Mucosa of rectum (tissue), 2 donors: ENCODE measurements around the gene SIRPA.

ENCODE experiments used
- H3K27ac ChIP-seq, 2 donors: one replicate each; pipeline ENCODE4 v1.7.0; 2013; ENCODE audit warnings: inconsistent platforms in 2 of 2, low read depth in 2 of 2, low read length in 2 of 2
- H3K27me3 ChIP-seq, 2 donors: one replicate each; pipeline ENCODE4 v1.7.0; 2013; ENCODE audit warnings: low read length in 2 of 2; ENCODE audit not compliant: control insufficient read depth in 2 of 2, insufficient read depth in 2 of 2
- H3K36me3 ChIP-seq, 2 donors: one replicate each; pipeline ENCODE4 v1.7.0; 2013; ENCODE audit warnings: low read length in 2 of 2; ENCODE audit not compliant: control insufficient read depth in 2 of 2, insufficient read depth in 2 of 2
- H3K4me1 ChIP-seq, 2 donors: one replicate each; pipeline ENCODE4 v1.7.0; 2013; ENCODE audit warnings: low read length in 2 of 2, mild to moderate bottlenecking in 1 of 2; ENCODE audit not compliant: control insufficient read depth in 2 of 2, insufficient read depth in 2 of 2
- H3K4me3 ChIP-seq, 2 donors: one replicate each; pipeline ENCODE4 v1.7.0; 2013; ENCODE audit warnings: low read length in 2 of 2
- H3K9ac ChIP-seq, 2 donors: one replicate each; pipeline ENCODE4 v1.7.0; 2013; ENCODE audit warnings: low read length in 2 of 2, low read depth in 1 of 2, mild to moderate bottlenecking in 1 of 2
- H3K9me3 ChIP-seq, 2 donors: one replicate each; pipeline ENCODE4 v1.7.0; 2013; ENCODE audit warnings: low read length in 2 of 2; ENCODE audit not compliant: control insufficient read depth in 2 of 2
- donor health status: healthy.
- donor health status: Normal muscosa, but diverticular disease.

SIRPA gene

DNA sequence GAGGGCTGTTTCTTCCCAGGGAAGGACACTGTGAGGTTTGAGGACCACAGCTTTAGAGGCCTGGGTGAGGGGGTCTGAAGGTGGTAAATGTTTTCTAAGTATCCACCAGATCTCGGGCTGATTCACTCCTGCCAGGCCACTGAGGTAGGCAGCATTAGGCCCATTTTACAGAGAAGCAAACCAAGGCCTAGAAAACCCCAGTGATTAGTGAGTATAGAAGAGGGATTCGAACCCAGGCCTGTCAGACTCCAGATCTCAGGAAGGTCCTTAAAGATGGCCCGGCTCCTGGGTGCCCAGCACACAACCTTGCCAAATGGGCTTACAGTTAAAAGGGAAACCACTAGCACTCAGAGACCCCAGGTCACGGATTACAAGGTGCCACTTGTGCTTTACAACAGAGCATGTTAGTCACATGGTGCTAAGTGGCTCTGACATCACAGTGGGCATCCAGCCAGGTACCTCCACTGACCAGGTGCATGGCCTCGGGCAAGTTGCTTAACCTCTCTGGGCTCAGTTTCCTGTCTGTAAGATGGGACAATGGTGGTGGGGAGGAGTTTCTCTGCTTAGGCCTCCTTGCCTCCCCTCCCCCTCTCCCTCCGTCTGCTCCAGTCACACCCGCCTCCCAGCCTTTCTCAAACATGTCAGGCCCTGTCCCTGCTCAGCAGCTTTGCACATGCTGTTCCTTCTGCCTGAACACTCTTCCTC lies 18.8 kb upstream of the SIRPA start:
- no peak overlapping the region for H3K9ac ChIP-seq
- H3K36me3 ChIP-seq: no peaks in the 10 kb centered on the region
- no peak overlapping the region for H3K4me3 ChIP-seq
- no peaks in the 10 kb centered on the region for H3K9me3 ChIP-seq
- peaks cover 6 to 10% of the 10 kb centered on the region in 2 donors for H3K4me1 ChIP-seq
- H3K27ac ChIP-seq: no peak overlapping the region
- H3K27me3 ChIP-seq: no peaks in the 10 kb centered on the region

- no peak overlapping the region for H3K9ac ChIP-seq
- H3K27ac ChIP-seq: no peak overlapping the region
- no peaks in the 10 kb centered on the region for H3K27me3 ChIP-seq
- no peak overlapping the region for H3K4me3 ChIP-seq
- peaks cover 6 to 10% of the 10 kb centered on the region in 2 donors for H3K4me1 ChIP-seq
- no peaks in the 10 kb centered on the region for H3K36me3 ChIP-seq
- H3K9me3 ChIP-seq: no peaks in the 10 kb centered on the region
These were observed 18.1 kb upstream of the SIRPA start for GRCh38 chr20:1876975-1877608.

DNA sequence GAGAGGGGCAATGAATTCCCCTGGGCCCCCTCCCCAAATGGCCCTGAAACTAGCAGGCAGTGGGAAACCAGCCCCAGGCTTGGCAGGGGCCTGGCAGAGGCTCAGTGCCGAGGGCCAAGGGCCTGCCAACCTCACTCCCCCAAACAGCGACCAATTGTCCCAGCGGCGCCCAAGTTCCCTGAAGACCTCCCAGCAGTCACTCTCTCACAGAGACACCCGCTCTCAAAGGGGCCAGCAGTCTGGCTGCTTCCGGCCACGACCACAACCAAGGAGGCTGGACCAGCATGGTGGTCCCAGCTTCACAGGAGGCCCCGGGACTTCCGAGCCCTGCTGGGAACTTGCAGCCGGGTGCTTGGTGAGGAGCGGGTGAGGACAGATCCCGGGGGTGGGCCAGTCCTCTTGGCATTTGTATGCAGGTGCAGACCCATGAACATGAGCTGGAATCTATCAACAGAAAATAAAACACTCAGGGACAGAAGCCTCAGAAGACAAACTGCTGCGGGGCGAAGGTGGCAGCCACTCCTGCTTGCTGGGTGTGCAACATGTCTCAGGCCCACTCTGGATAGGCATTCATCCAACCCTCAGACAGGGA lies 17.5 kb upstream of the SIRPA start:
- Histone ChIP-seq H3K4me3 (no peak overlapping the region), H3K4me1 (peaks cover 6 to 10% of the 10 kb centered on the region in 2 donors), H3K36me3 (no peaks in the 10 kb centered on the region), H3K27me3 (no peaks in the 10 kb centered on the region), H3K9me3 (no peaks in the 10 kb centered on the region), H3K27ac (no peak overlapping the region), H3K9ac (no peak overlapping the region)

- Histone ChIP-seq H3K27ac (no peak overlapping the region), H3K9ac (no peak overlapping the region), H3K27me3 (peaks cover 0 to 8% of the 10 kb centered on the region in 2 donors), H3K9me3 (no peaks in the 10 kb centered on the region), H3K4me3 (no peak overlapping the region), H3K4me1 (peaks cover 3 to 10% of the 10 kb centered on the region in 2 donors), H3K36me3 (no peaks in the 10 kb centered on the region)
These were observed 15.8 kb upstream of the SIRPA start for GRCh38 chr20:1879369-1879768.

- Histone ChIP-seq H3K27me3 (peaks cover 0 to 8% of the 10 kb centered on the region in 2 donors), H3K36me3 (no peaks in the 10 kb centered on the region), H3K9ac (no peak overlapping the region), H3K9me3 (no peaks in the 10 kb centered on the region), H3K4me3 (no peak overlapping the region), H3K4me1 (peaks cover 1 to 10% of the 10 kb centered on the region in 2 donors), H3K27ac (no peak overlapping the region)
These were observed 15.3 kb upstream of the SIRPA start for GRCh38 chr20:1879934-1880333.

DNA sequence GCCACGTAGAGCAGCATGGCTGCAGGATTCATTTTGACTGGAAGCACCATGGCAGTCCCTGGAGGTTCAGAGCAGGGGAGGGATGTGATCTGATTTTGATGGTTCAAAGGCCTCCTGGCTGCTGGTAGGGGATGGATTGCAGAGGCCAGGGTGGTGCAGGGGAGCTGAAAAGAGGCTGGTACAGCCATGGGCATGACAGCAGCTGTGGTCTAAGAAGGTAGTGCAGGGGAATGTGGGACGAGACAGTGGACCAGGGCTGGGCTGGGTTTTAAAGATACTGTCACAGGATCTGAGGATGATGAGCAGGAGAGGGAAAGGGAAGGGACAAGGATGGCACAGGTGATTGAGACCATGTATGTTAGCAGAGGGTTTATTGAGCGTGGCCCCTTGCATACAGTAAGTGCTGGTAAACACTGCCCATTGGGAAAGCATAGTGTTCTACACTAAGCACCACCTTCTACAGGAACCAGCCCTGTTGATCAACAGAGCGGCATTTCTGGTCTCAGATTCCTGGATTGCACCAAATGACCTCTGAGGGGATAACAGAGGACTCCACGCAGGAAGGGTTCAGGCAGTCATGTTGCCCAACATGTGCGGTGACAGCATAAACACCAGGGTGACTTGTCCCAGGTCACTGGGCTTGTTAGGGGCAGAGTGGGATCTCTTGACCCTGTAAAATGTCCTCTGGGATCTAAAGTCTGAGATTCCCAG lies 14.5 kb upstream of the SIRPA start:
- peaks cover 0 to 8% of the 10 kb centered on the region in 2 donors for H3K27me3 ChIP-seq

GRCh38 chr20:1881240-1881835 lies 13.9 kb upstream of the SIRPA start:
- peaks cover 0 to 4% of the 10 kb centered on the region in 2 donors for H3K4me1 ChIP-seq
- no peak overlapping the region for H3K27ac ChIP-seq
- no peak overlapping the region for H3K9ac ChIP-seq

More for the DNA sequence above, 14.5 kb upstream of the SIRPA start:
- no peaks in the 10 kb centered on the region for H3K9me3 ChIP-seq
- H3K4me1 ChIP-seq: peaks cover 0 to 4% of the 10 kb centered on the region in 2 donors
- H3K27ac ChIP-seq: no peak overlapping the region
- H3K36me3 ChIP-seq: no peaks in the 10 kb centered on the region
- H3K9ac ChIP-seq: no peak overlapping the region
- H3K4me3 ChIP-seq: no peak overlapping the region

GRCh38 chr20:1882026-1882425 lies 13.2 kb upstream of the SIRPA start:
- Histone ChIP-seq H3K4me3 (no peak overlapping the region), H3K9me3 (no peaks in the 10 kb centered on the region), H3K27me3 (peaks cover 0 to 8% of the 10 kb centered on the region in 2 donors), H3K36me3 (no peaks in the 10 kb centered on the region), H3K4me1 (peaks cover 1 to 4% of the 10 kb centered on the region in 2 donors), H3K9ac (no peak overlapping the region), H3K27ac (no peak overlapping the region)

More at GRCh38 chr20:1881240-1881835, 13.9 kb upstream of the SIRPA start:
- H3K36me3 ChIP-seq: no peaks in the 10 kb centered on the region
- no peak overlapping the region for H3K4me3 ChIP-seq
- no peaks in the 10 kb centered on the region for H3K9me3 ChIP-seq
- peaks cover 0 to 8% of the 10 kb centered on the region in 2 donors for H3K27me3 ChIP-seq

GRCh38 chr20:1883986-1884385 lies 11.2 kb upstream of the SIRPA start:
- no peak overlapping the region for H3K9ac ChIP-seq

More at GRCh38 chr20:1883986-1884385, 11.2 kb upstream of the SIRPA start:
- Histone ChIP-seq H3K4me3 (no peak overlapping the region), H3K9me3 (no peaks in the 10 kb centered on the region), H3K27me3 (peaks cover 0 to 8% of the 10 kb centered on the region in 2 donors), H3K4me1 (peaks cover 2 to 7% of the 10 kb centered on the region in 2 donors), H3K27ac (no peak overlapping the region), H3K36me3 (no peaks in the 10 kb centered on the region)
